Measurements from ENCODE around the gene CACNA1C. TPM values are rescaled to one million over a fixed set of nuclear protein-coding genes. Genes with fewer than 3 reads are reported as not detected.

Gene CACNA1C
- total RNA-seq, 1 donor from 2014 or later: 6.5 TPM

- peak; percentile 64 for DNase-seq
Observed at GRCh38 chr12:2323532-2324255, 270.9 kb downstream of the CACNA1C start.

- DNase-seq: peak; percentile 91
Observed at GRCh38 chr12:2324387-2324786, 271.6 kb downstream of the CACNA1C start.

GRCh38 chr12:2325519-2325918, 272.7 kb downstream of the CACNA1C start:
- DNase-seq: no peak

GRCh38 chr12:2326470-2326869, 273.7 kb downstream of the CACNA1C start:
- no peak for DNase-seq

- DNase-seq: no peak
Observed at GRCh38 chr12:2328661-2329060, 275.9 kb downstream of the CACNA1C start.

GRCh38 chr12:2329661-2330210, 276.9 kb downstream of the CACNA1C start:
- peak; percentile 77 for DNase-seq

- no peak for DNase-seq
Observed at GRCh38 chr12:2332236-2332635, 279.4 kb downstream of the CACNA1C start.

- DNase-seq: no peak
Observed at GRCh38 chr12:2332947-2333346, 280.2 kb downstream of the CACNA1C start.

GRCh38 chr12:2333491-2334195, 280.9 kb downstream of the CACNA1C start:
- DNase-seq: no peak

- no peak for DNase-seq
Observed at GRCh38 chr12:2334271-2334670, 281.5 kb downstream of the CACNA1C start.

GRCh38 chr12:2334689-2335088, 281.9 kb downstream of the CACNA1C start:
- DNase-seq: no peak

- no peak for DNase-seq
Observed at GRCh38 chr12:2335109-2335508, 282.3 kb downstream of the CACNA1C start.

- DNase-seq: no peak
Observed at GRCh38 chr12:2335513-2335912, 282.7 kb downstream of the CACNA1C start.

GRCh38 chr12:2335916-2336315, 283.1 kb downstream of the CACNA1C start:
- DNase-seq: no peak

- peak; percentile 72 for DNase-seq
Observed at GRCh38 chr12:2336409-2336829, 283.6 kb downstream of the CACNA1C start.

- DNase-seq: no peak
Observed at GRCh38 chr12:2337031-2338010, 284.5 kb downstream of the CACNA1C start.

GRCh38 chr12:2338381-2338780, 285.6 kb downstream of the CACNA1C start:
- no peak for DNase-seq

GRCh38 chr12:2338991-2339431, 286.2 kb downstream of the CACNA1C start:
- no peak for DNase-seq

GRCh38 chr12:2341051-2341751, 288.4 kb downstream of the CACNA1C start:
- DNase-seq: peak; percentile 70

GRCh38 chr12:2341871-2342270, 289.1 kb downstream of the CACNA1C start:
- no peak for DNase-seq

GRCh38 chr12:2343681-2344080, 290.9 kb downstream of the CACNA1C start:
- no peak for DNase-seq

GRCh38 chr12:2344476-2344875, 291.7 kb downstream of the CACNA1C start:
- no peak for DNase-seq

All from tongue (tissue), 2 donors.